ENCODE measurements around the gene KIAA0825. TPM values are rescaled to one million over a fixed set of nuclear protein-coding genes. Genes with fewer than 3 reads are reported as not detected.

The KIAA0825 gene
- polyA plus RNA-seq, 1 of the 3 experiments (the other 2 are of a cell fraction), result 0.61 TPM

GRCh38 chr5:94260096-94260495, 358.3 kb downstream of the KIAA0825 start:
- Histone ChIP-seq H3K27ac (ENCODE audit: low read depth in 2 of 2, low read length in 1 of 2) (no peak overlapping the region), H3F3A (replicated peaks; ENCODE audit: insufficient read depth) (no peaks in the 10 kb centered on the region), H2AFZ (ENCODE audit: low read depth) (no peak overlapping the region), H3K27me3 (ENCODE audit: insufficient read depth) (no peaks in the 10 kb centered on the region), H3K79me2 (ENCODE audit: insufficient read depth) (no peaks in the 10 kb centered on the region), H3K4me1 (ENCODE audit: control insufficient read depth in 1 of 2, insufficient read depth in 2 of 2, low read depth in 1 of 2, low read length in 1 of 2) (no peaks in the 10 kb centered on the region), H3K36me3 (replicated peaks in 1 of 2; ENCODE audit: control insufficient read depth in 1 of 2, insufficient read depth in 2 of 2, low read length in 1 of 2) (no peaks in the 10 kb centered on the region), H3K9me3 (no peaks in the 10 kb centered on the region), H3K4me2 (no peak overlapping the region), H3K9ac (no peak overlapping the region), H3K9me2 (no peaks in the 10 kb centered on the region), H3K4me3 (ENCODE audit: low read depth in 2 of 2, low read length in 1 of 2) (no peak overlapping the region), H4K20me1 (ENCODE audit: insufficient read depth) (no peaks in the 10 kb centered on the region)
- WGBS (ENCODE audit: low lambda C conversion rate), result 97% methylated on average over 1 of the region's 1 CpG
- DNase-seq, result no peak
- ChIA-PET POLR2A (no interaction called here), CTCF (interaction anchor here (1.4 kb wide), 1 partner anchor 10 kb away, joined by 3 read pairs; no protein-coding TSS in a partner anchor)
- TF ChIP-seq REST (IDR thresholded peaks at IDR 0.05; ENCODE audit: low read depth, low read length) (no peak), RAD21 (IDR thresholded peaks at IDR 0.05; ENCODE audit: low read length) (no peak)

GRCh38 chr5:94254214-94254613, 364.2 kb downstream of the KIAA0825 start:
- H3K36me3 ChIP-seq (replicated peaks in 1 of 2; ENCODE audit: control insufficient read depth in 1 of 2, insufficient read depth in 2 of 2, low read length in 1 of 2), result no peaks in the 10 kb centered on the region
- no peaks in the 10 kb centered on the region; a peak in 1 of 4 replicates for H3K4me1 ChIP-seq (ENCODE audit: control insufficient read depth in 1 of 2, insufficient read depth in 2 of 2, low read depth in 1 of 2, low read length in 1 of 2)
- WGBS (ENCODE audit: low lambda C conversion rate), result 84% methylated on average over 3 of the region's 3 CpGs
- H3F3A ChIP-seq (replicated peaks; ENCODE audit: insufficient read depth), result no peaks in the 10 kb centered on the region
- no peaks in the 10 kb centered on the region for H3K79me2 ChIP-seq (ENCODE audit: insufficient read depth)
- H3K27me3 ChIP-seq (ENCODE audit: insufficient read depth), result no peaks in the 10 kb centered on the region
- TF ChIP-seq NFIC (IDR thresholded peaks at IDR 0.05; ENCODE audit: borderline replicate concordance) (no peak), GABPA (IDR thresholded peaks at IDR 0.05; ENCODE audit: low read depth) (no peak), ELF1 (IDR thresholded peaks at IDR 0.05) (no peak), EZH2phosphoT487 (IDR thresholded peaks at IDR 0.05; ENCODE audit: borderline replicate concordance, low read depth) (no peak), MAX (IDR thresholded peaks at IDR 0.05; ENCODE audit: low read depth) (no peak), SIN3A (IDR thresholded peaks at IDR 0.05; ENCODE audit: borderline replicate concordance, low read depth, low read length) (no peak), REST (IDR thresholded peaks at IDR 0.05; ENCODE audit: low read depth, low read length) (no peak), PBX3 (IDR thresholded peaks at IDR 0.05) (no peak), RCOR1 (IDR thresholded peaks at IDR 0.05; ENCODE audit: low read length) (no peak), FOXM1 (IDR thresholded peaks at IDR 0.05; ENCODE audit: low read depth) (no peak), RAD21 (IDR thresholded peaks at IDR 0.05; ENCODE audit: low read length) (peak; percentile 30), SMC3 (IDR thresholded peaks at IDR 0.05; ENCODE audit: low read depth, low read length) (0 out of 2 replicates have a peak, but pooled peaks have one; percentile 14), JUND (IDR thresholded peaks at IDR 0.05) (no peak), TCF12 (IDR thresholded peaks at IDR 0.05) (no peak), RFX5 (IDR thresholded peaks at IDR 0.05; ENCODE audit: low read length) (no peak), TEAD4 (IDR thresholded peaks at IDR 0.05; ENCODE audit: borderline replicate concordance, insufficient read depth) (no peak), GATA2 (CRISPR knock-in tag; IDR thresholded peaks at IDR 0.05) (no peak), USF2 (IDR thresholded peaks at IDR 0.05; ENCODE audit: borderline replicate concordance, low read depth, low read length) (no peak)
- ChIA-PET CTCF (interaction anchor here (1.1 to 1.5 kb wide), 2 partner anchors 271 to 438 kb away, joined by 3 to 4 read pairs; no protein-coding TSS in a partner anchor), POLR2A (no interaction called here)
- no peak overlapping the region for H3K27ac ChIP-seq (ENCODE audit: low read depth in 2 of 2, low read length in 1 of 2)
- H3K9ac ChIP-seq, result no peak overlapping the region
- DNase-seq, result no peak
- H3K9me2 ChIP-seq, result no peaks in the 10 kb centered on the region
- no peaks in the 10 kb centered on the region for H3K9me3 ChIP-seq
- H3K4me2 ChIP-seq, result no peak overlapping the region
- no peaks in the 10 kb centered on the region for H4K20me1 ChIP-seq (ENCODE audit: insufficient read depth)
- H3K4me3 ChIP-seq (ENCODE audit: low read depth in 2 of 2, low read length in 1 of 2), result no peak overlapping the region
- no peak overlapping the region for H2AFZ ChIP-seq (ENCODE audit: low read depth)
